Stimulated activated naive CD8-positive, alpha-beta T cell treated with anti-CD3 and anti-CD28 coated beads, Interleukin-15, Interleukin-2, amounts not matched to agents 100 U/mL and 50 U/mL, for 24 hours (primary cell): ENCODE results near the gene GSTM2.

Source experiments
- ATAC-seq: fragments of 150-1000 bp; cut with Tn5 transposase; one replicate; pipeline ENCODE4 v1.10.0; 2021
- DNase-seq: peaks from one replicate; pipeline ENCODE4 v3.0.0; 2021

The GSTM2 gene

GRCh38 chr1:109667452-109668122 lies at the start of gene GSTM2:
GSTM2 (plus strand) TSS chr1:109668057; CDS start chr1:109668116, 59 bp downstream.
- DNase-seq: peak; percentile 89
- peak; percentile 100 for ATAC-seq

DNA sequence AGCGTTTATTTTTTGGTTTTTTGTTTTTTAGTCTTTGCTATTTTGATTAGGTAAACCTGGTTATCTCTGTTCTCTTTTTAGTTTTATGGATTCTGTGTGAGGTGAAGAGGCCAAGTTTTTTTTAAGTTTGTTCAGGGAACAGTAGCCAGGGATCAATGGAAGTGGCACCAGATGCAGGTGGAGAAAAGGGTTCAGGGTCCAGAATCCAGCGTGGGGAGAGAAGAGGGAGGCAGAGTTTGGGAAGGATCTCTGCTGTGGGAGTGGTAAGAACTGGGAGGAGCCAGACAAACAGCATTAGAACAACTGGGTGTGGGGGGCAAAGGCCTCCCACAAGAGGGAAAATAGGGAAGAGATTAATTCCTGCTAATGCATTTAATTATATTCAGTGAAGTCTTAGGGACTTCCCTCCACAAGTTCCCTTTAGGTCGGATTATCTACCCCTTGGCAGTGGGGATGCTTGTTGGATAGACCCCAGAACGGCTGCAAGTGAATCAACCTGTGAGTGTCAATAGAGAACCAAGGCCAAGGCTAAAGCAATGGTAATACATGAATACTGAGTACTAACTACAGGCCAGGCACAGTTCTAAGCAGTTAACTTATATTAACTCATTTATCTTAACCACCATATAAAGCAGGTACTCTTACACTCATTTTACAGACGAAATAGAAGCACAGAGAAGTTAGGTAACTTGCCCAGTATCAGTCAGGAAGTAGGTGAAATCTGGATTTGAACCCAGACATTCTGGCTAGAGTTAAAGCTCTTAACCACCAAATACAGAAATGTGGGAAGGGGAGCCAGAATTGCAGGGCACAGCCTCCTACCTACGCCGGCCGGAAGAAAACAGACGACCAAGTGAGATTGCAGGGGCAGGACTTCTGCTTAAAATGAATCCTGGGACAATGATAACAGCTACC lies 48.9 kb upstream of the GSTM2 start:
- no peak for ATAC-seq
- no peak for DNase-seq

GRCh38 chr1:109619576-109620400 lies 48.1 kb upstream of the GSTM2 start, which contains the start of the genes AMPD2 and GNAT2:
AMPD2 (plus strand) TSS chr1:109619837; CDS start chr1:109621176, 1,339 bp downstream.
GNAT2 (minus strand) TSS chr1:109619616; CDS start chr1:109612870, 6,746 bp downstream.
- peak; percentile 42 for ATAC-seq
- peak; percentile 86 for DNase-seq

- ATAC-seq: no peak
- peak; percentile 36 for DNase-seq
Observed at GRCh38 chr1:109620401-109620791, 47.5 kb upstream of the GSTM2 start.

DNA sequence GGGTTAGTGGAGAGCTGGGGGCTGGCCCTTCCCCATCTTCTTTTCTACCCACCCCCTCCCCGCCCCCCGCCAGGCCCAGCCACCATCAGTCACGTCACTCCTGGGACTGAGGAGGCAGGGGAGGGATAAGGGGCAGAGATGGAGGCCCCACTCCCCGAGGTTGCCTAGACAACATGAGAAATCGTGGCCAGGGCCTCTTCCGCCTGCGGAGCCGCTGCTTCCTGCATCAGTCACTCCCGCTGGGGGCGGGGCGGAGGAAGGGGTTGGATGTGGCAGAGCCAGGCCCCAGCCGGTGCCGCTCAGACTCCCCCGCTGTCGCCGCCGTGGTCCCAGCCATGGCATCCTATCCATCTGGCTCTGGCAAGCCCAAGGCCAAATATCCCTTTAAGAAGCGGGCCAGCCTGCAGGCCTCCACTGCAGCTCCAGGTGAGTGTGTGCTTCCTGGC lies 47.0 kb upstream of the GSTM2 start:
- peak; percentile 88 for ATAC-seq
- DNase-seq: peak; percentile 98

- DNase-seq: no peak
- no peak for ATAC-seq
Observed at GRCh38 chr1:109621379-109622136, 46.3 kb upstream of the GSTM2 start.

- ATAC-seq (no peak), DNase-seq (no peak)
Observed at GRCh38 chr1:109622137-109622892, 45.5 kb upstream of the GSTM2 start.

- DNase-seq: no peak
- ATAC-seq: no peak
Observed at GRCh38 chr1:109622895-109623294, 45.0 kb upstream of the GSTM2 start.

GRCh38 chr1:109623601-109624161 lies 44.2 kb upstream of the GSTM2 start:
- ATAC-seq: no peak
- no peak for DNase-seq

GRCh38 chr1:109624201-109625010 lies 43.5 kb upstream of the GSTM2 start:
- no peak for ATAC-seq
- DNase-seq: no peak

GRCh38 chr1:109625176-109625575 lies 42.7 kb upstream of the GSTM2 start:
- ATAC-seq: no peak
- no peak for DNase-seq

GRCh38 chr1:109625601-109626560 lies 42.0 kb upstream of the GSTM2 start:
- DNase-seq: no peak
- no peak for ATAC-seq

DNA sequence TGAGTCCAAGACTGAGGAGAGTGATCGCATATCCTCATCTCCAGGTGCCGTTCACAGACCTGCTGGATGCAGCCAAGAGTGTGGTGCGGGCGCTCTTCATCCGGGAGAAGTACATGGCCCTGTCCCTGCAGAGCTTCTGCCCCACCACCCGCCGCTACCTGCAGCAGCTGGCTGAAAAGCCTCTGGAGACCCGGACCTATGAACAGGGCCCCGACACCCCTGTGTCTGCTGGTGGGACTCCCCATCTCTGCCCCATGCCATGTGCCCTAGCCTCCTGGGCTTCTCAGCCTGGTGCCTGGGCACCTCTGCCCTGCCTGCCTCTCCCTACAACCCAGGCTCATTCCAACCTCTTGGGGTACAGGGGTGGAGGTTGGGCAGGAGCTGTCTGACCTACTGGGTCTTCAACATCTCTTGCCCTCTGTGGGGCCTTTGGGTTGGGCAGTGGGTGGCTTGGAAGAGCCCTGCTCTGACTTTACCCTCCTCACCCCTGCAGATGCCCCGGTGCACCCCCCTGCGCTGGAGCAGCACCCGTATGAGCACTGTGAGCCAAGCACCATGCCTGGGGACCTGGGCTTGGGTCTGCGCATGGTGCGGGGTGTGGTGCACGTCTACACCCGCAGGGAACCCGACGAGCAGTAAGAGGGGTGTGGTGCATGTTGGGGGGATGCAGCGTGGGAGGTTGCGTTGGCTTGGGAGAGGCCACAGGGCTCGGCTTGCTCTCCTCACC lies 41.0 kb upstream of the GSTM2 start:
- no peak for DNase-seq

GRCh38 chr1:109627692-109628399 lies 40.0 kb upstream of the GSTM2 start:
- DNase-seq (no peak), ATAC-seq (no peak)

More for the DNA sequence above, 41.0 kb upstream of the GSTM2 start:
- ATAC-seq: no peak

DNA sequence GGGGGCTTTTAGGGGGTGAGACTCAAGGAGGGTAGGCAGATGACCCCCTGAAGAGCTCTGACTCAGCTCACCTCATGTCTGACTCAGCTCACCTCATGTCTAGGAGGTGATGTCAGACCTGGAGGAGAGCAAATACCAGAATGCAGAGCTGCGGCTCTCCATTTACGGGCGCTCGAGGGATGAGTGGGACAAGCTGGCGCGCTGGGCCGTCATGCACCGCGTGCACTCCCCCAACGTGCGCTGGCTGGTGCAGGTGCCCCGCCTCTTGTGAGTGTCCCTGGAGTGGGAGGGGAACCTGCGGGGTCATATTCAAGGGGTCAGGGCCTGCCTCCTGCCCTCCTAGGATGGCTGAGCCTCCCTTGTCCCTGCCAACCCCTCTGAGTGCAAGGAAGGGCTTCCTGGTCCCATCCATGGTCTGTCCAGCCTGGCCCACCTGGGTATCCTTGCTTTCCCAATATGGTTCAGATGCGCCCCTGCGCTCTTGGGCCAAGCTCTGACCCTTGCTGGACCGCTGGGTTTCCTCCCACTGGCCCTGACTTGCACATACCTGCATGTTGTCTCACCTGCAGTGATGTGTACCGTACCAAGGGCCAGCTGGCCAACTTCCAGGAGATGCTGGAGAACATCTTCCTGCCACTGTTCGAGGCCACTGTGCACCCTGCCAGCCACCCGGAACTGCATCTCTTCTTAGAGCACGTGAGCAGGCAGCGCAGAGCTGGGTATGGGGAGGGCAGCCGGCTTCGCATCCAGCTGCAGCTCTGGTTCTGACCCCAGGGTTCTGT lies 39.1 kb upstream of the GSTM2 start:
- no peak for ATAC-seq
- no peak for DNase-seq
